ENCODE data around the gene RPL13.

Gene RPL13

GRCh38 chr16:89545044-89545830 is 15.2 kb upstream of the RPL13 start:
- no peak for DNase-seq (ENCODE audit: low spot score)

GRCh38 chr16:89545831-89546574 is 14.5 kb upstream of the RPL13 start:
- DNase-seq (ENCODE audit: low spot score): no peak

DNA sequence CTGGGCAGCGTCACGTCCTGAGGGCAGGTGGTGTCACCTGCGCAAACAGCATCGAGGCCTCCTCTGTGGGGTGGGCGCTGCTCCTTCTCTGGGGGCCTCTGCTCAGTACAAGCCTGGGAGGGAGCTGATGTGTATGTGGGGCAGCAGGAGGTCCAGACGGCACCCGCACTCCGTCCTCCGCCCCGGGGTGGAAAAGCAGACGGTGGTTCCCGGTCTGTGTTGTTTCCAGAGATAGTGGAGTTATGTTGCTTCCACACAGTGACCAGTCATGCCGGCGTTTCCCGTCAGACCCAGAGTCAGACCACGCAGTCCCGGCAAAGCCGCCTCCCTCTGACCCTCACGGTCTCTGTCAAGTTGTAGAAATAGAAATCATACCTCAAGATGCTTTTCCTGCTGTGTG is 13.7 kb upstream of the RPL13 start:
- no peak for DNase-seq (ENCODE audit: low spot score)

DNA sequence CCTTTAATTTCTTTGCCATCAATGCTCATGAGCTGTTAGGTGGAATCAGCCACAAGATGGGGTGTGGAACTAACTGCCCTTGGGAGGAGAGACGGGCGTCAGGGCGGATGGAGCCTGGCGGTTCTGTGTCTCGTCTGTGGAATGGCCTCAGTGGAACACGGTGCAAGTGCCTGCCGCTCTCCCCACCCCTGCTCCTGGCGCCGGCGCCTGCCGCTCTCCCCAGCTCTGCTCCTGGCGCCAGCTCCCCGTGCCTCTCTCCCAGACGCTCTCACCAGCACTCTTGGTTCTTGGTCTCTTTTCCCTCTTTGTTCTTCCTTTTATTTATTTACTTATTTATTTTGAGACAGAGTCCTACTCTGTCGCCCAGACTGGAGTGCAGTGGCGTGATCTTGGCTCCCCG is 13.2 kb upstream of the RPL13 start:
- no peak for DNase-seq (ENCODE audit: low spot score)

DNA sequence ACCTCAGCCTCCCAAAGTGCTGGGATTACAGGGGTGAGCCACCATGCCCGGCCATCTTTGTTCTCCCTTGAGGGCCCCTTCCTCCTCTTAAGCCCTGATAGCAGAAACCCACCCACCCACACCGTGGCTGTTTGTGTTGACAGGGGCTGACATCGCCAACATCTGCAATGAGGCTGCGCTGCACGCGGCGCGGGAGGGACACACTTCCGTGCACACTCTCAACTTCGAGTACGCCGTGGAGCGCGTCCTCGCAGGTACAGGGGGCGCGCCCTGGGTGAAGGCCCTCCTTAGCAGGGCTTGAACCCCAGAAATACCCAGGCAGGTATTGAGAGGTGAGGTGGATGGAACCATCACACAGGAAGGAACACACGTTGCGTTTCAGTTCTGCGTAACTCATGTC is 12.6 kb upstream of the RPL13 start:
- DNase-seq (ENCODE audit: low spot score): no peak

DNA sequence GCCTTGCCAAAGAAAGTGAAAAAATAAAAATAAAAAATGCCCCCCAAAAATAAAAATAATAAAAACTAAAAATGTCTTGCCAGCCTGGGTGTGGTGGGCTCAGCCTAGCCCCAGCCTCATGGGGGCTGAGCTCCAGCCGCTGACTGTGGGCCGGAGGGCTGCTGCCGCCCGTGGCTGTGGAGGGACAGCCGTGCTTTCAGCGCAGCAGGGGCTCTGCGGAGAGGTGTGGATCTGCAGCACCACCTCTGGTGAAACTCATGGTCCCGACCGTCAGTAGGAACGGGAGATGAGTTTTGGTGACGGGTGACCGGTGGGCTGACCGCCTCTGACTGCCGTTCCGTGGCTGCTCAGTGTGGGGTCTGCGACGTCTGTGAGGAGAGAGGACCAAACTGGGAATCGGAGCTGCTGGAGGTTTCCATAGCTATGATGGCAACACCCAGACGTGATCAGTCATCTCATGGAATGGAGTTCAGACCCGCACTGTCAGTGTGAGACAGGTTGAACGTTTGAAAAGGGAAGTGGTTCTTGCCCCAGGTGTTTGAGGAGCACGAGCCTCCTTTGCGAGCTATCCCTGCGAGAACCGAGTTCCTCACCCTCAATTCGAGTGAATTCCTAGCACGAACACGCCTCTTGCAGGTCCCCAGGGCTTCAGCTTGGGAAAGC is 12.0 kb upstream of the RPL13 start:
- no peak for DNase-seq (ENCODE audit: low spot score)

- DNase-seq (ENCODE audit: low spot score): no peak
Measured at GRCh38 chr16:89549007-89549700, 11.3 kb upstream of the RPL13 start.

DNA sequence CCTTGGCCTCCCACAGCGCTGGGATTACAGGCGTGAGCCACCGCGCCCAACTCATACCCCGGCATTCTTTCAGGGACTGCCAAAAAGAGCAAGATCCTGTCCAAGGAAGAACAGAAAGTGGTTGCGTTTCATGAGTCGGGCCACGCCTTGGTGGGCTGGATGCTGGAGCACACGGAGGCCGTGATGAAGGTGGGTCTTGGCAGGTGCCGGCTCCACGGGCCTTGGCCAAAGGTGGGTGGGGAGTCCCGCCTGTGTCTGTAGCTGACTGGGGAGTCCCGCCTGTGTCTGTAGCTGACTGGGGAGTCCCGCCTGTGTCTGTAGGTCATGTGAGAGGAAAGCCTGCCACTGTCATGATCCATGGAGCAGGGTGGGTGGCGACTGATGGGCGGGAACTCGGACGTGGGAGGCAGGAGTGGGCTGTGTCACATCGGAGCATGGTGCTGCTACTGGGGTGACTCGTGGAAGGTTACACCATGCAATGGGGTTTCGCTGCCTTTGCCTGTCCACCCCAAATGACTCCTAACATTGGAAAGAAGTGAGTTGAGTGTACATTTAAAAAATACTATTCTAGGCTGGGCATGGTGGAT is 10.0 kb upstream of the RPL13 start:
- no peak for DNase-seq (ENCODE audit: low spot score)

- DNase-seq (ENCODE audit: low spot score): no peak
Measured at GRCh38 chr16:89552329-89552728, 8.2 kb upstream of the RPL13 start.

DNA sequence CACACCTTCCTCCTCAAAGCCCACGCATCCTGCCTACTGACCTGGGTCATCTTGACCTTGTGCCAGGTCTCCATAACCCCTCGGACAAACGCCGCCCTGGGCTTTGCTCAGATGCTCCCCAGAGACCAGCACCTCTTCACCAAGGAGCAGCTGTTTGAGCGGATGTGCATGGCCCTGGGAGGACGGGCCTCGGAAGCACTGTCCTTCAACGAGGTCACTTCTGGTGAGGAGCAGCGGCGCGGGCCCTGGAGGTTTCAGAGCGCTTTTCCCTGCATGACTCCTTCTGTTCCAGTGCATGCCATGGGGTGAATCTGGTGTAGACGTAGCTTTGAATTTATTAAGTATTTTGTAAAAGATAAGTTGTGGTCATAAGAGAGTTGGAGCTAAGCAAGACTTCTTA is 7.6 kb upstream of the RPL13 start:
- no peak for DNase-seq (ENCODE audit: low spot score)

DNA sequence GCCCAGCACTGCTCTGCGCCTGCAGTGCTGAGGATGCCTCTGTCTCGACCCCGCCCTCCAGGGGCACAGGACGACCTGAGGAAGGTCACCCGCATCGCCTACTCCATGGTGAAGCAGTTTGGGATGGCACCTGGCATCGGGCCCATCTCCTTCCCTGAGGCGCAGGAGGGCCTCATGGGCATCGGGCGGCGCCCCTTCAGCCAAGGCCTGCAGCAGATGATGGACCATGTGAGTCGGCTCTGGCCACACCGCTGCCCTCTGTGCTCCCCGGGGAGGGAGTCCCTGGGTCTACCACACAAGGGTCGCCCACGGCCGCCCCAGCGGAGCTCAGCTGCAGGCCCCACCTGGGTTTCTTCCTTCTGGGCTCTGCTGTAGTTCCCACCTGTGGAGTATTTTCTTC is 6.7 kb upstream of the RPL13 start:
- no peak for DNase-seq (ENCODE audit: low spot score)

GRCh38 chr16:89554343-89554742 is 6.1 kb upstream of the RPL13 start:
- DNase-seq (ENCODE audit: low spot score): no peak

DNA sequence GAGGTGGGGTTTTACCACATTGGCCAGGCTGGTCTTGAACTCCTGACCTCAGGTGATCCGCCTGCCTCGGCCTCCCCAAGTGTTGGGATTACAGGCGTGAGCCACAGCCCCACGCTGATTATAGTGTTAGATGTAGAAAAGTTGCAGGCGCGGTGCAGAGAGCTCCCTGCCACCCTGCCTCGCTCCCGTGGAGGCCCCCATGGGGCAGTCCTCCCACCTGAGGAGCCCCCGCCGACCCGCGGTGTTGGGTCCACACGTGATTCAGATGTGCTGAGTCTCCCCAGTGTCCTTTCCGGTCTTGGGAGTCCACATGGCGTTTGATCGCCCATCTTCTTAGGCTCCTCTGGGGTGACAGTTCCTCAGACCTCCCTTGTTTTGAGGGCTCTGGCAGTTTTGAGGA is 5.2 kb upstream of the RPL13 start:
- no peak for DNase-seq (ENCODE audit: low spot score)

DNA sequence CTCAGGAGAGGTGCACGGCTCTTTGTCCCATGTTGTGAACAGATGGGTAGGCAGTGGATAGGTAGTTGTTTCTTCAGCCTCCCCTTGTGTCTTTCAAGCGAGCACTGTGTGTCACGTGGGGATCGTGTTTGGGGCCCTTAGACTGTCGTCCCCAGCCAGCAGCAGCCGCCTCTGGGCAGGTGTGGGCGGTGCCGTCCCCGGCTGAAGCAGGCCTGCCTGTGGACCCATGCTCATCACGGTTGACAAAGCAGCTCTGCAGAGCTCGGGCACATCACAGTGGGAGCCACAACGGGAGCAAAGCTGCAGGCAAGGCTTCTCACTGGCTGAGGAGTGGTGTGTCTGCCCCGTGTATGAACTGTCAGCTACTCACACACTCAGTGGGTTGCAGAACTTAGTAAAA is 4.7 kb upstream of the RPL13 start:
- DNase-seq (ENCODE audit: low spot score): no peak

DNA sequence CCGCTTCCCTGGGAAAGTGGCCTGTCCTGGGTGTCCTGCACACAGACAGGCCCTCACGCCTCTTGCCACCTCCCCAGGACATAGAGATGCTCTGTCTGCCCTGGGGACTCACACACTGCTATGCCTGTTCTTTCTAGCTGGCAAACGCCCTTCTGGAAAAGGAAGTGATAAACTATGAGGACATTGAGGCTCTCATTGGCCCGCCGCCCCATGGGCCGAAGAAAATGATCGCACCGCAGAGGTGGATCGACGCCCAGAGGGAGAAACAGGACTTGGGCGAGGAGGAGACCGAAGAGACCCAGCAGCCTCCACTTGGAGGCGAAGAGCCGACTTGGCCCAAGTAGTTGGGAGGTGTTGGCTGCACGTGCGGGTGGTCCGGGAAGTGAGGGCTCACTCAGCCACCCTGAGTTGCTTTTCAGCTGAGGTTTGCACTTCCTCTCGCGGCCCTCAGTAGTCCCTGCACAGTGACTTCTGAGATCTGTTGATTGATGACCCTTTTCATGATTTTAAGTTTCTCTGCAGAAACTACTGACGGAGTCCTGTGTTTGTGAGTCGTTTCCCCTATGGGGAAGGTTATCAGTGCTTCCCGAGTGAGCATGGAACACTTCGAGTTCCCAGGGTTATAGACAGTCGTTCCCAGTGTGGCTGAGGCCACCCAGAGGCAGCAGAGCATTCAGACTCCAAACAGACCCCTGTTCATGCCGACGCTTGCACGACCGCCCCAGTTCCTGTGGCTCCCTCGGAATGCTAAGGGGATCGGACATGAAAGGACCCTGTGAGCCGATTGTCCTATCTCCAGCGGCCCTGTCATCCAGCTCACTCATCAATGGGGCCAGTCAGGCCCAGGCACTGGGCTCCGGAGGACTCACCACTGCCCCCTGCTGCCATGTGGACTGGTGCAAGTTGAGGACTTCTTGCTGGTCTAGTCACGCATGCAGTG is 3.5 kb upstream of the RPL13 start:
- DNase-seq (ENCODE audit: low spot score): no peak

GRCh38 chr16:89557690-89558490 is 2.6 kb upstream of the RPL13 start:
- DNase-seq (ENCODE audit: low spot score): no peak

DNA sequence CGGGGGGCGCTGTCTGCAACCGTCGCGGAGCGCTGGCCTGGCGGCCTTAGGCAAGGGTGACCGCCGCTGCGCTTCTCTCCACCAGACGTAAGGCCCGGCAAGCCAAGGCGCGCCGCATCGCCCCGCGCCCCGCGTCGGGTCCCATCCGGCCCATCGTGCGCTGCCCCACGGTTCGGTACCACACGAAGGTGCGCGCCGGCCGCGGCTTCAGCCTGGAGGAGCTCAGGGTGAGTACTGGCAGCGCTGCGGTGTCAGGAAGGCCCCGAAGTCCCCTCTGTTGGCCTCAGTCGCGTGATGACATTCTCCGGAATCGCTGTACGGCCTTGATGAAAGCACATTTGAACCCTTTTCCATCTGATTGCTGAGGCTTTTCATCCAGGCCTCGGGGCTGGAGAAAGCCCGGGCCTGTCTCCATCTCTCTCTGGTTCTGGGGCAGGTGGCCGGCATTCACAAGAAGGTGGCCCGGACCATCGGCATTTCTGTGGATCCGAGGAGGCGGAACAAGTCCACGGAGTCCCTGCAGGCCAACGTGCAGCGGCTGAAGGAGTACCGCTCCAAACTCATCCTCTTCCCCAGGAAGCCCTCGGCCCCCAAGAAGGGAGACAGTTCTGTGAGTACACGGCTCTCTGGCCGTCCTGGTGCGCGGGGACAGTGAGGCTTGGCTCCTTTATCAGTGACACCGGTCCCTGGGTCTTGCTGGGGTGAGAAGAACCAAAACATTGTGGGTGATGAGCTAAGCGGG is 831 bp downstream of the RPL13 start:
- DNase-seq (ENCODE audit: low spot score): no peak

GRCh38 chr16:89561884-89562599 is 1.6 kb downstream of the RPL13 start:
- DNase-seq (ENCODE audit: low spot score): no peak

- DNase-seq (ENCODE audit: low spot score): no peak
Measured at GRCh38 chr16:89562939-89563338, 2.5 kb downstream of the RPL13 start.

Data from LoVo (cell line).